HG03175 (cell line): ENCODE measurements around the gene PDE2A.
"Not testable (repeated sequence)": the region's sequence is repeated elsewhere in the genome, so short reads cannot be mapped to it uniquely, and the experiment has no call there.

Source experiments
- ATAC-seq: cut with Tn5 transposase; IDR thresholded peaks from one replicate; pipeline ENCODE4 v1.9.1; 2021; ENCODE audit warnings: mild to moderate bottlenecking, moderate library complexity; ENCODE audit not compliant: unreplicated experiment

Gene PDE2A

DNA sequence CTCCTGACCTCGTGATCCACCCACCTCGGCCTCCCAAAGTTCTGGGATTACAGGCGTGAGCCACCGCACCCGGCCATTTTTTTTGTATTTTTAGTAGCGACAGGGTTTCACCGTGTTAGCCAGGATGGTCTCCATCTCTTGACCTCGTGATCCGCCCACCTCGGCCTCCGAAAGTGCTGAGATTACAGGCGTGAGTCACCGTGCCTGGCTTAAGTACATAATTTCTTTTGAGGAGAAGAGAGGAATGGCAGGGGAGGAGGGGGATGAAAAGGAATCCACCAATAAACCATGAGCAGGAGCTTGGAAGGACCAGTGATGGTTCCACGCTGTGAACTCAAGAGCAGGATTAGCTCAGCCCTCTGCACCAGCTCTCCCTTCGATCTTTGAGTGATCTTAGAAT lies 113.4 kb downstream of the PDE2A start:
- not testable (repeated sequence) for ATAC-seq

DNA sequence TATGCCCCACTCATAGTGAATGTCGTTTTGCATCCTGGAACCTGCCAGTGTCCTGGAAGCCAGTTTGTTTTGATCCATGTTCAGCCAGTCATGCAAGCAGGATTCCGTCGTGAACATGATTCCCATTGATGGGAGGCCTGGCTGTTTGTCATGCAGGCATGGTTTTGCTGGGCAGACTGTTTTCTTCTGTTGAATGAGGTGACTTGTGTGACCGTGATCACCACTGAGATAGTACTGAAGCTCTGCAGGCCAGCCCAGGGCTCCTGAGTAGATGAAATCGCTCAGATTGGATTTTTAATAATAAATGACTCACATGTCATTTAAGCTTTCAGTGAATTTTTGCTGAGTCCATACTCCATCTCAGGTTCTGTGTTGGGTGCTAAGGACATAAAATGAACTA lies 117.8 kb downstream of the PDE2A start:
- no peak for ATAC-seq

DNA sequence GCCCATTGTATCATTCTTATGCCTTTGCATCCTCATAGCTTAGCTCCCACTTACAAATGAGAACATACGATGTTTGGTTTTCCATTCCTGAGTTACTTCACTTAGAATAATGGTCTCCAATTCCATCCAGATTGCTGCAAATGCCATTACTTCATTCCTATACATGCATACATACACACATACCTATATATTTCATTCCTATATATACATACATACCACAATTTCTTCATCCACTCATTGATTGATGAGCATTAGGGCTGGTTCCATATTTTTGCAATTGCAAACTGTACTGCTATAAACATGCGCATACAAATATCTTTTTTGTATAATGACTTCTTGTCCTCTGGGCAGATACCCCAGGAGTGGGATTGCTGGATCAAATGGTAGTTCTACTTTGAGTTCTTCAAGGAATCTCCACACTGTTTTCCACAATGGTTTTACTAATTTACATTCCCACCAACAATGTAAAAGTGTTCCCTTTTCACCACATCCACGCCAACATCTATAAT lies 119.2 kb downstream of the PDE2A start:
- ATAC-seq, result not testable (repeated sequence)

DNA sequence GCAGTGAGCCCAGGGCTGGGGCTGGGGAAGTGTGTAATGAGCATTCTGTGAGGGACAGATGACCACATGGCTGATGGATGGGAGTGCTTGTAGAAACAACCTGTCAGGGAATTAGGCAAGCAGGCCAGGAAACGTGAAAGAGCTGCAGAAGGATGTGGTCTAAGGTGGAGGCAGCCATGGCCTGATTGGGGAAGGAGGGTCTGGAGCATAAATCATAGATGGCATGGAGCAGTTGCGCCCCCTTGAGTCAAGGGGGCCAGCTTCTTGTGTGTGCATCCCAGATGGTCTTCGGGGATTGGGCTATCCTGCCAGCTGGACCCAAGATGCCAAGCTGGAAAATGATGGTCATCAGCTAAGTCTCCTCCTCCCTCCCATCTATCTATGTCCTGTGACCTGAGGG lies 120.5 kb downstream of the PDE2A start:
- no peak for ATAC-seq

DNA sequence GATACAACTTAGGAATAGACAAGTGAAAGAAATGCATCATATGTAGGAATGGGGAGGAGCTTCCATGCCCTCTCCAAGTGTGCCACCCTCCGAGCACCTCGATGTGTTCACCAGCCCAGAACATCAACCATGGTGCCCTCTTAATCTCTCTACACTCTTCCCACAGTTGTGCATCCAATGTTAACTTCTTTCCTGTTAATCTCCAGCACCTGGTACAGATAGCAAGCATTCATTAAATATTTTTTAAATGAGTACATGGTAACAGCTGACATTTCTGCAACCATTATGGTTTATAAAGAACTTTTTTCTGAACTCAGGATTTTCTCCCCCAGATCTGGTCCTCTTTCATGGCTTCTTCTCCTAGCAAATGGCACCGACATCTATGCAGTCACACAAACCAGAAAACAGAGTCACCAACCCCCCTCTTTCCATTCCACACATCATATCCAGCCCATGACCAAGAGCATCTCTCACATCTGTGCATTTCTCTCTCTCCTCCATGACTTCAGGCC lies 121.8 kb downstream of the PDE2A start:
- no peak for ATAC-seq

DNA sequence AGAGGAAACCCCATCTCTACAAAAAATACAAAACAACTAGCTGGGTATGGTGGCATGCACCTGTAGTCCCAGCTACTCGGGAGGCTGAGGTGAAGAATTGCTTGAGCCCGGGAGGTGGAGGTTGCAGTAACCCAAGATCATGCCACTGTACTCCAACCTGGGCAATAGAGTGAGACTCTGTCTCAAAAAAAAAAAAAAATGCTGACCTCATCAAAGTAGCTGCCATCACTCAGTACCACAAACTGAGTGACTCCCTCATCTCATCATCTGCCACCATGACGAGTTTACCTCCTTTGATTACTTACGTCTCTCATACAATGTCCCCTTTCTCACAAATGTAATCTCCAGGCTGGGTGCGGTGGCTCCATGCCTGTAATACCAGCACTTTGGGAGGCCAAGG lies 122.7 kb downstream of the PDE2A start:
- ATAC-seq, result no peak

DNA sequence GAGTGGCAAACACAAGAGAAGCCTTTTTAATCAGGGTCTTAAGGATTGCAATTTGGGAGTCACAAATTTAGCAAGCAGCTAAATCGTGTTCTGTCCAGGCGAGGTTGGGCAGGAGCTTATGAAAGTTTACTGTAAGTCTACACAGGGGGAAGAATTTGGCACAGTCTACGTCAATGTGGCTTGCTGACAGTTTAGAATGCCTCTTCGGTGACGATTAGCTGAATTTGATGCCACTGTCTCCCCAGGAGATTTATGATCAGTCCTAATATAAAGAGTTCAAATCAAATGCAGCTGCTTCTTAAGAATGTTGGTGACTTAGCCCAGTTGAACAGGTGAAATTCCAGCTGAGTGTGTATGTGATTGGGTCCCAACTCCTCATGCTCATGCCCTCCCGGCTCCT lies 125.8 kb downstream of the PDE2A start:
- ATAC-seq, result no peak

DNA sequence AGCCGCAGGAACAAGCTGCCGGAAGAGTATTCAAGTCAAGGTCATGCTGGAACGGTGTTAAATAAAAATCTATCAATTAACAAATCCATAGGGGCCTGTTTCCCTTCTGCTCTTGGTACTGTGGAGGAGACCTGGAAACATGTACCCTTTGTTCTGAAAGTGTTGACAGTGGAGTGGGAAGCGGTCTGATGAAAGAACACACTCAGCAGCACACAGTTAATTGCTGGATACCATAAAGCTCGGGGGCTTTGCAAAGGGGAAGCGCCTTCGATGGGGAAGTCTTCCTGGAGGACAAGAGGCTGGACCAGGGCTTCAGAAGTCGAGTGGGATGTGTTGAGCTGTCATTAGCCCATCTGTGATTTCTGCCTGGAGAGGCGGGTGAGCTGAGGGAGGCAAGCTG lies 127.4 kb downstream of the PDE2A start:
- ATAC-seq, result no peak

DNA sequence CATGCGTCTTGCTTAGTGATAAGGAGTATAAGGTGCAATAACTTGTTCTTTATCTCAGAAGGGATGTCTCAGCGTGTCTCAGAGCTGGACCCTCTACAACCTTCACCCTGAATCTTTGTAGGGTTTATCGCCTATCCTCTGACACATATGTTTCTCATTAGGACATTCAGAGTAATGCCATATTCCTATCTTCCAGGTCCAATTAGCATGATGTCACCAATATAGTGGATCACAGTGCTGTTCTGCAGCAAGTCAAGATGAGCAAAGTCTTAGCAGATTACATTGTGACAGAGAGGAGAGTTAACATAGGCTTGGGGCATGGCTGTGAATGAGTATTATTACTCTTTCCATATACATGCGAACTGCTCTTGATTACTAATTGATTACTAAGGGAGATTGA lies 129.6 kb downstream of the PDE2A start:
- ATAC-seq, result no peak

DNA sequence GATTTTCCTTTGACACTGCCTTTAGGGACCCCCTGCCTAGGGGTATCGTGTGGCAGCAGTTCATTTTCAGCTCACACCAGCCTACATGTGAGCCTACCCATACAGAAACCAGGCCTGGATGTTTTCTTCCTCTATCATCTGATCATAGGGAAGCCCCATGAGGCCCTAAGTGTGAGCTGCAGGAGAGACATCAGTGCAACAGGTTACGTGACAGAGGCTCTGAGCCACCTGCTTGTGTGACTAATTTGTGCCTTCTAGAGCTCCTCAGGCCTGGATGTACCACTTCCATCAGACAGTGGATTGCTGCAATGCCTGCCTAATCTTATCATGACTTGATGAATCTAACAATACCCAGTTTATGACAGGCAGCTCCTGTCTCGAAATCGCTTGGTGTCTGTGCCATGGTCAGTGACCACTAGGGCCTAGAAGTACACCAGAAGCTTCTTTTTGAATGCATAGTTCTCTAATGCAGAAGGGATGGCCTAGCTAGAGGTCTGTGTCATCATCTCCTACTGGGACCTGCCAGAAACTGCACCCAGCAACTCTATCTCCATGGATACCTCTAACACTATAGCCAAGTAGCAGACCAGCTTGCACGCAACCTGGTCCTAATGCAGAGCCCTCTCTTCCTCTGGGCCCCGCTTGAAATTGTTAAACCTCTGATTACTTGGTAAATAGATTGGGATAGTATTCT lies 130.2 kb downstream of the PDE2A start:
- no peak for ATAC-seq

DNA sequence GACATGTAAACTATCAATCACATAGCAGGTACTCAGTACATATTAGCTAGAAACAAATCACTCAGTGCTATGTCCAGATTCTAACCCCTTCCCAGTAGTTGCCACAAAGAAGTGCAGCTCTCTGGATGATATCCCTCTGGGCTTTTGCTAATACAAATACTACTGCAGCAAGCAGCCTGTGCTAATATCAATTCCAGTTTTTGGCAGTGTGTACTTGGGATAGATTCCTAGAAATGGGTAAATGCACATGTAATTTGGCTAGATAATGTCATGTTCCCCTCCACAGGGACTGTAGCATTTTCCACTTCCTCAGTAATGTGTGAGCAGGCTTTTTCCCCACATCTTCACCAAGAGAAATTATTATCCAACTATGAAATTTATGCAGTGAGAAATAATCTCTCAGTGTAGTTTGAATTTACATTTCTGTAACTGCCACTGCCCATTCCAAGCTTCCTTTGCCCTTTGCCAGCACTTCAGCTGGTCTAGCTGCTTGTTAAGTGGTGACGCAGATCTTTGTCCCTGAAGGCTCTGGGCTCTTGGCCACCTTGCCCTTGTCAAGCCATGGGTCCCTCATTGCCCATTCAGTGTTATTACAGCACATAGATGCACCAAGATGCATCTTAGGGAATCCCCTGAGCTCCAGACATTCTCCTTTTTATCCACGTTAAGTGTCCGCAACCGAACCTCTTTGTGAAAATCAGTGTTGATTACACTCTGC lies 132.8 kb downstream of the PDE2A start:
- ATAC-seq, result no peak

DNA sequence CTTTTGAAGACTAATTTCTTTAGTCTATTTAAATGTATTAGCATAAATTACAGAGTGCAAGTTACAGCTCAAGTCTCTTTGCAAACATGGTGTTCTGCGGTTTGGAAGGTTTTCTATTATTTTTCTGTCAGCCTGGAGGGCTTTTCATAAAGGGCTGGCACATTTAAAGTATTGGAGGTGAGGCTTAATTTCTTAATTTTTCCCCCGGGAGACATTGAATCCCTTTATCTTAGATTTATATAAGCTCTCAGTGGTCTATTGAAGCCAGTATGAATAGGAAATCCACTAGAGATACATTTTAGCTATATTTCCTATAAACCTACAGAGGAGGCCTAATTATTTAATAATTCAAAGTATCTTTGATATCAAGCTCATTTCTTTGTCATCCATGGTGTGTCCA lies 137.2 kb downstream of the PDE2A start:
- no peak for ATAC-seq

DNA sequence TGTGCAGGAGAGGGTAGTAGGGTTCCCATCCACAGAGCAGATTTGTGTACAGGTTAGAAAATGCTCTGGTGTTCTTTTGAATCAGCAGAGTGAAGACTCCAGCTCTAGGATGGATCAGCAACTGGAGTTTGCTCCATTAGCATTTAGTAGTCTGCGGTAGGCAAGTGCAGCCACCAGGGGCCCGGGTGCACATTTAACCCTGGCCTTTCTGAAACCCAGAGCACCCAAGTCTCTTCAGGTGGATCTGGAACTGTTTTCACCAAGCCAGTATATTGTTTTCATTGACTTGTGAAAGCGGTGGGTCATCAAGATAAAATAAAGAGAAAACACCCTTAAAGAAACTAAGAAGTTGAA lies 139.1 kb downstream of the PDE2A start:
- ATAC-seq, result no peak

DNA sequence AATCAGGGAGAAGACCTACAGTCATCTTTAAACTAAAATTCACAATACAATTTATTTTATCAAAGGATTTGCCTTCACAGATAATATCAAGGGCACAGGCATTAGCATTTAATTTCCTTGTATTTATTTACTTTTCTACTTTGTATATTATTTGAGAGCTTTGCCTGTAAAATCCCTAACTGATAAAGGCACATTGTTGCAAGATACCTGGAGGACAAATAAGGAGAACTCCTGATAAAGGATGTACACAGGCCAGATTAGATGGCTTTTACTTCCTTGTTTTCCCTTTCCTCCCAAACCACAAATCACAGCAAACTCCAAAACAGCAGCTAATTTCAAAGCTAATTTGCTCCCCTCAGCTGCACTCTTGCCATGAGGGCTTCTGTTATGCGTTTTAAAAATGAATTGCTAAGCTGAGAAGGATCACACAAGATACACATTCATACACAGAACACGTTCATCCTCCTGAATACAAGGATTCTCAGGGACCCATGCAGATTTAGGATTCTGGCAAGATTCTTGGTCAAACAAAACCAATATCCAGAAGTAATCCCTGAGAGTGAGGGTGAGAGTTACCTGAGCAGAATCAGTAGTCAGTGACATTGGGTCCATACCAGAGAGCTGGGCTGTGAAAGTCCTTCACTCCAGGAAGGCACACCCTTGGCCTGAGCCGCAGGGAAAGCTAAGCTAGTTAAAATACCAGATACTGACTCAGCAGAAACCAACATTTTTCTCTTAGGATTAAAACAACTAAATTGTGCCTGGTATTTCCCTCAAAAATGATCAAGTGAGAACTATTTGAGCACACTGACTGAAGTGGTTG lies 139.6 kb downstream of the PDE2A start:
- no peak for ATAC-seq

DNA sequence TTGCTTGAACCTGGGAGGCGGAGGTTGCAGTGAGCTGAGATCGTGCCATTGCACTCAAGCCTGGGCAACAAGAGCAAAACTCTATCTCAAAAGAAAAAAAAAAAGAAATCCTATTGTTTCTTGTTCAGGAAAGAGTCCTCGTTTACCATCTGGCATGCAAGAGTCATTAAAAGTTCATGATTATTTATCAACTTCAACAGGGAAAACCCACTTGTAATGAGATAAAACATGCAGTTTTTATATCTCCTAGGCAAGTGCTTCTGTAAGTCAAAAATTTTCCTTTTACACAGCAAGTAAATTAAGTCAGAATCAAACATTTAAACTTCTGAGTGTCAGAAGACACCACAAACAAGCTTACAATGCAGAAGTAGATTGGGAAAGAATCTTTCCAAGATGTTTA lies 145.2 kb downstream of the PDE2A start:
- no peak for ATAC-seq

DNA sequence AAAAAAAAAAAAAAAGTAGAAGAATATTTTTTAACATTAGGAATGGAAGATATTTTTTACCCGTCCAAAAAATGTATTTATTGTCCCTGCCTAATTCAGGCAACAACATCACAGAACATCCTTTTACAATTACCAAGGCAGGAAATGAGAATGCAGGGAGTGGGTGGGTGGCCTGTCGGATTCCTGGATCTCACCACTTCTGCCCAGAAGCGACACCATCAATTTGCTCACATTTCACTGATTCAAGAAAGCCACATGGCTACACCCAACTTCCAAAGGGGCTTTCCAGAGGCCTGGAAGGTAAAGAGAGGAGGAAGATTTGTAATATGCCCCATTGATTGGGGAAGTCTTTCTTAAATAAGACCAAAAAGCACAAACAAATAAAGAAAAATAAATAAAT lies 146.1 kb downstream of the PDE2A start:
- ATAC-seq, result no peak
